GM19468 (cell line): ENCODE results near the gene DLAT.
"Not testable (repeated sequence)": the region's sequence is repeated elsewhere in the genome, so short reads cannot be mapped to it uniquely, and the experiment has no call there.

Experiments used
- ATAC-seq: cut with Tn5 transposase; IDR thresholded peaks from one replicate; pipeline ENCODE4 v1.9.1; 2021; ENCODE audit warnings: mild to moderate bottlenecking, moderate library complexity, moderate number of reproducible peaks; ENCODE audit not compliant: unreplicated experiment; ENCODE audit errors: extremely low read depth

The DLAT gene

GRCh38 chr11:112002491-112003216 lies 22.6 kb upstream of the DLAT start:
- ATAC-seq, result no peak

GRCh38 chr11:112004389-112004788 lies 20.8 kb upstream of the DLAT start:
- no peak for ATAC-seq

DNA sequence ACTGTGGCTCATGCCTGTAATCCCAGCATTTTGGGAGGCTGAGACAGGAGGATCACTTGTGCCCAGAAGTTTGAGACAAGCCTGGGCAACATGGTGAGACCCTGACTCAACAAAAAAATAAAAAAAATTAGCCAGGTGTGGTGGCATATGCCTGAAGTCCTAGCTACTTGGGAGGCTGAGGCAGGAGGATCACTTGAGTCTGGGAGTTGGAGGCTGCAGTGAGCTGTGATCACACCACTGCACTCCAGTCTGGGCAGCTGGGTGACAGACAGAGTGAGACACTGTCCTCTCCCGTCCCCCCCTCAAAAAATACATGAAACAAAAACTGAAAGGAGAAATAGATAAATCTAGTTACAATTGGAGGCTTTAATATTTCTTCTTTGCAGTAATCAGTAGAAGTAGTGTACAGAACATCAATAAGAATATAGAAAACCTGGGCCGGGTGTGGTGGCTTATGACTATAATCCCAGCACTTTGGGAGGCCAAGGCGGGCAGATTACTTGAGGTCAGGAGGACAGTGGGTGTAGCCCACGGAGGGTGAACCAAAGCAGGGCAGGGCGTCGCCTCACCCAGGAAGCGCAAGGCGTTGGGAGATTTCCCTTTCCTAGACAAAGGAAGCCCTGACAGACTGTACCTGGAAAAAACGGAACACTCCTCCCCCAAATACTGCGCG lies 19.6 kb upstream of the DLAT start:
- ATAC-seq, result no peak

- not testable (repeated sequence) for ATAC-seq
Observed at GRCh38 chr11:112006095-112006441, 19.1 kb upstream of the DLAT start.

DNA sequence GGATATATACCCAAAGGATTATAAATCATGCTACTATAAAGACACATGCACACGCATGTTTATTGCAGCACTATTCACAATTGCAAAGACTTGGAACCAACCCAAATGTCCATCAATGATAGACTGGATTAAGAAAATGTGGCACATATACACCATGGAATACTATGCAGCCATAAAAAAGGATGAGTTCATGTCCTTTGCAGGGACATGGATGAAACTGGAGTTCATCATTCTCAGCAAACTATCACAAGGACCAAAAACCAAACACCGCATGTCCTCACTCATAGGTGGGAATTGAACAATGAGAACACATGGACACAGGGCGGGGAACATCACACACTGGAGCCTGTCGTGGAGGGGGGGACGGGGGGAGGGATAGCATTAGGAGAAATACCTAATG lies 13.8 kb upstream of the DLAT start:
- ATAC-seq, result not testable (repeated sequence)

- no peak for ATAC-seq
Observed at GRCh38 chr11:112012874-112013273, 12.3 kb upstream of the DLAT start.

- ATAC-seq, result no peak
Observed at GRCh38 chr11:112013497-112014164, 11.6 kb upstream of the DLAT start.

DNA sequence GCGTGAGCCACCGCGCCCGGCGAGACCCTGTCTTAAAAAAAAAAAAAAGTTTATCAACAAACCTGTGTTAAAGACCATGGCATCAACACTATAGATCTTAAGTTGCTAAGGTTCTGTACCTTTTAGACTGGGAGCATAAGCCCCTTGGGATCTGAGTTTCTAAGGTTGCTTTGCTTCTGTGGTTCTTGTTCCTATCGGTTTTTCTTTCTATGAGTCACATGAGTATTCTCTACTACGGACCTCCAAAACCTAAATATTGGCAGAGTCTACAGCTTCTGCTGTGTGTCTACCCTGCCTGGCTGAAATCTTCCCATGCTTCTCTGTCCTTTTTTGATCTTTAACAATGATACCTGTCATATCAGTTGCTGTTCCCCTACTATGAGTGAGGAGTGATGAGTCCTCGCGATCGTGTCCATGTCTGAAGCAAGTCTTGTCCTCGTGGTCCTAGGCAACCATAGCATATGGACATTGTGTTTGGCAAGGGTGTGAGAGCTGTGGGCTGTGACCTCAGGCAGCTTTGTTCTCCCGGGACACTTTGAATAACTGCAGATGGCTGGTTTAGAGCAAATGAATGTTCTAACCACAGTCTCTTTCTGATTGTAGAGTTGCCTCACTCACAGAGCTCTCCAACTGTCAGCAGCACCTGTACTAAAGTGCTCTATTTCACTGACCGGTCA lies 9.0 kb upstream of the DLAT start:
- no peak for ATAC-seq

GRCh38 chr11:112016765-112017376 lies 8.3 kb upstream of the DLAT start:
- ATAC-seq, result no peak

DNA sequence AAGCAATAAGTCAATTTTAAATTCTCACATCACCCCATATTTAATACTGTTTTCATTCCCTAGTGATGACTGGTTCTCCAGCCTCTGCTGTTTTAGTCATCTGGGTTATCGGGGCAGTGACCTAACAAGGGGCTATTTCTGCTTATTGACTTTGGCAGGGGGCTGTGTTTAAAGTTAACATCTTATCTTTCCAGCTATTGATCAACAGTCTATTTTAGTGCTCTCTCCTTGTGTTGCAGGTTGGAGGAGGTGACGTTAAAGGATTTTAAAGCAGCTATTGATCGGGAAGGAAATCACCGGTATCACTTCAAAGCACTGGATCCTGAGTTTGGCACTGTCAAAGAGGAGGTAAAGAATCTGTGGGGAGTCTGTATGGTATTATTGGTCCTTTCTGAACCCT lies 7.7 kb upstream of the DLAT start:
- ATAC-seq, result no peak

GRCh38 chr11:112019066-112019465 lies 6.1 kb upstream of the DLAT start:
- ATAC-seq, result no peak

- no peak for ATAC-seq
Observed at GRCh38 chr11:112023104-112023503, 2.1 kb upstream of the DLAT start.

DNA sequence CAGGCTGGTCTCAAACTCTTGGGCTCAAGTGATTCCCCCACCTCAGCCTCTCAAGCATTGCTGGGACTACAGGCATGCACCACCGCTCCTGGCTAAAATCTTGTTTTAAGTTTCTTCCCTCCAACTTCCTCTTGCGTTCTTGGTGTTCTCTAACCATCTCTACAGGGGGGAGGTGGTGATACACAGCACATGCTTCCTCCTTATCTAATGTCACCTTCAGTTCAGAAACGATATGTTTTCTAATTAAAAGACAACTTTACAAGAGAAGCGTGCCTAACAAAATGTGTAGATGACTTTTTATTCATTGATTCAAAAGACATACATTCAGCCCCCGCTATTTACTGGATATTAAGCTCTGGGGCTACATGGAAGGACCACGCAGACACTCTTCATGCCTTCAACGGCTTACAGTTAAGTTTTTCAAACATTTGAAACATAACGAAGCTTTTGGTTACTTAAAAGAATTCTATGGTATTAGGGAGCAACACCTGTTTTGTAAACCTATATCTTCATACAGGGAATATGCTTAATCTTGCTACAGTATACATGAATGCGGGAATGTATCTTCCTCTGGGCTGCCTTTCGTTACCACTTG lies 933 bp upstream of the DLAT start:
- ATAC-seq, result no peak

- ATAC-seq, result peak; percentile 7
Observed at GRCh38 chr11:112025707-112026106, 499 bp downstream of the DLAT start.

DNA sequence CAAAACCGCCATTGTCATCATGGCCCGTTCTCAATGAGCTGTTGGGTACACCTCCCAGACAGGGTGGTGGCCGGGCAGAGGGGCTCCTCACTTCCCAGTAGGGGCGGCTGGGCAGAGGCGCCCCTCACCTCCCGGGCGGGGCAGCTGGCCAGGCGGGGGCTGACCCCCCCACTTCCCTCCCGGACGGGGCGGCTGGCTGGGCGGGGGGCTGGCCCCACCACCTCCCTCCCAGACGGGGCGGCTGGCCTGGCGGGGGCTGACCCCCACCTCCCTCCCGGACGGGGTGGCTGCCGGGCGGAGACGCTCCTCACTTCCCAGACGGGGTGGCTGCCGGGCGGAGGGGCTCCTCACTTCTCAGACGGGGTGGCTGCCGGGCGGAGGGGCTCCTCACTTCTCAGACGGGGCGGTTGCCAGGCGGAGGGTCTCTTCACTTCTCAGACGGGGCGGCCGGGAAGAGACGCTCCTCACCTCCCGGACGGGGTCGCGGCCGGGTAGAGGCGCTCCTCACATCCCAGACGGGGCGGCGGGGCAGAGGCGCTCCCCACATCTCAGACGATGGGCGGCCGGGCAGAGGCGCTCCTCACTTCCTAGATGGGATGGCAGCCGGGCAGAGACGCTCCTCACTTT lies 1.7 kb downstream of the DLAT start:
- not testable (repeated sequence) for ATAC-seq

- no peak for ATAC-seq
Observed at GRCh38 chr11:112029460-112029859, 4.3 kb downstream of the DLAT start.

GRCh38 chr11:112033902-112034301 lies 8.7 kb downstream of the DLAT start:
- ATAC-seq, result no peak

GRCh38 chr11:112037527-112037926 lies 12.3 kb downstream of the DLAT start:
- no peak for ATAC-seq

GRCh38 chr11:112042161-112042960 lies 17.2 kb downstream of the DLAT start:
- ATAC-seq, result no peak
